WI38 (cell line): ENCODE data around the gene NES.

Experiments used
- H3K4me3 ChIP-seq: 2 replicates; pipeline ENCODE4 v1.5.1; 2011; ENCODE audit warnings: low read depth, mild to moderate bottlenecking, control low read depth, low read length
- TF ChIP-seq, protein P1 (sequence below): IDR thresholded peaks from 2 replicates; pipeline ENCODE4 v1.5.1; 2012; ENCODE audit warnings: low read depth, mild to moderate bottlenecking, control low read depth, low read length

NES gene

DNA sequence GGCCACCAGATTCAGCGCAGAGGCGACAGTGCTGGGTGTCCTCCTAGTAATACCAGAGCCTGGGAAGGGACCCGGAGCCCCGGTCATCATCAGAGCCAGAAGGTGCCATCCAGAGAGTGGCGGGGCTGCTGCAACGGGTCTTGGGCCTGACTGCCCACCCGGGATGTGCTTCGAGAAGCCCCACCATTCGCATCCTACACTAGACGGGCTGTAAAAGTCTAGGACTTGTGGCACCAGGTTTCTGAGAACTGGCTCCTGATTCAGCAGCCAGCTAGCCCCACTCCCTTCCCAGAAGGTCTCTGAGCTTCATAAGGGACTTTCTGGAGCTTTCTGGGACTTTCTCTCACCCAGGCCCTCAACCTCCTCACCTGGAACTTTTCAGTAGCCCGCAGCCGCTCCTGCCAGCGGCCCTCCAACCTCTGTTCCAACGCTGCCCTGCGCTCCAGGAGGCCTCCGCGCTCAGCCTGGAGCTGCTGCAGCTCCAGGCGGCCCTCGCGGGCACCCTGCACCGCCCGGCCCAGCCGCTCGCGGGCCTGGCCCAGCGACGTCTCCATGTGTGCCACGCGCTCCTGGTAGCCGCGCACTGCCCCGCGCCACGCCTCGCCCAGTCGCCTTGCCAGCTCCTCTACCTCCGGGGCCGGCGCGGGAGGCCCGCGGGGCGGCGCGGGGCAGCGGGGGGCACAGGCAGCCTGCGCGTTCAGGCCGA lies 940 bp downstream of the NES start:
- TF ChIP-seq, protein P1, sequence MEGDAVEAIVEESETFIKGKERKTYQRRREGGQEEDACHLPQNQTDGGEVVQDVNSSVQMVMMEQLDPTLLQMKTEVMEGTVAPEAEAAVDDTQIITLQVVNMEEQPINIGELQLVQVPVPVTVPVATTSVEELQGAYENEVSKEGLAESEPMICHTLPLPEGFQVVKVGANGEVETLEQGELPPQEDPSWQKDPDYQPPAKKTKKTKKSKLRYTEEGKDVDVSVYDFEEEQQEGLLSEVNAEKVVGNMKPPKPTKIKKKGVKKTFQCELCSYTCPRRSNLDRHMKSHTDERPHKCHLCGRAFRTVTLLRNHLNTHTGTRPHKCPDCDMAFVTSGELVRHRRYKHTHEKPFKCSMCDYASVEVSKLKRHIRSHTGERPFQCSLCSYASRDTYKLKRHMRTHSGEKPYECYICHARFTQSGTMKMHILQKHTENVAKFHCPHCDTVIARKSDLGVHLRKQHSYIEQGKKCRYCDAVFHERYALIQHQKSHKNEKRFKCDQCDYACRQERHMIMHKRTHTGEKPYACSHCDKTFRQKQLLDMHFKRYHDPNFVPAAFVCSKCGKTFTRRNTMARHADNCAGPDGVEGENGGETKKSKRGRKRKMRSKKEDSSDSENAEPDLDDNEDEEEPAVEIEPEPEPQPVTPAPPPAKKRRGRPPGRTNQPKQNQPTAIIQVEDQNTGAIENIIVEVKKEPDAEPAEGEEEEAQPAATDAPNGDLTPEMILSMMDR = no peak
- peak overlapping the region; percentile 65 for H3K4me3 ChIP-seq

DNA sequence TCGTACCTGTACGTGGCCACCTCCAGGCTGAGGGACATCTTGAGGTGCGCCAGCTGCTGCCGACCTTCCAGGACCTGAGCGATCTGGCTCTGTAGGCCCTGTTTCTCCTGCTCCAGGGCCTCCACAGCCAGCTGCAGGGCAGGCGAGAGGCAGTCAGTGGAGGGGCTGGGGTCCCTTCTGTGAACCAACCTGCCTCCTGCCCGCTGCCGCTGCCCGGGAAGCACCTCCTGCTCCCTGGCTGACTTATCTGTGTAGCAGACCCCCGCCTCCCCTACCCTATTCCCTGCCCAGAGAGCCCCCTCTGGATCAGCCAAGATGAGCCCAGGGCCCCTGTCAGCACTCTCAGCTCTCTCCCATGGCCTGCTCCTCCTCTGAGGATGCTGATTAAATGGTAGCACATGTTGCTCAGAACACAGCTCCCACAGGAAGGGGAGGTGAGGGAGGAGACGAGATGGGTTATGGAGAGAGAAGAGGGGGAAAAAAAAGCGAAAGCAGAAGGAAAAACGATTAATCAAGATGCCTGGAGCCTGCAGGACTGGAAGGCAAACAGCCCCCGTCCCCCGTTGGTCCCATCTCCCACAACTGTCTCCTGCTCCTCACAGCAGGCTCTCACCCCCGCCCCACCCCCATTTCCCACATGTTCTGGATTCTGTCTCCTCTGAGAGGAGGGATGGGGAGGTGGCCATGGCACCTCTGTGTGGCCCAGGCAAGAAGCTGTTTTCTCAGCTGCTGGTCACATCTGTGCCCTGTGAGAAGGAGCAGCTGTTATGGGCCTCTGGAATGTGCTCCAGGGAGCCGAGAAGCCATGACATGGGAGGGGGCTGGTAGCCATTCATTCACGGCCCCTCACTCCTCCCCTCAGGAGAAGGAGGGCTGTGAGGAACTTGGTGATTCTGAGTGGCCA lies 1.7 kb downstream of the NES start:
- H3K4me3 ChIP-seq = peak overlapping the region; percentile 65
- TF ChIP-seq, protein P1 = no peak

DNA sequence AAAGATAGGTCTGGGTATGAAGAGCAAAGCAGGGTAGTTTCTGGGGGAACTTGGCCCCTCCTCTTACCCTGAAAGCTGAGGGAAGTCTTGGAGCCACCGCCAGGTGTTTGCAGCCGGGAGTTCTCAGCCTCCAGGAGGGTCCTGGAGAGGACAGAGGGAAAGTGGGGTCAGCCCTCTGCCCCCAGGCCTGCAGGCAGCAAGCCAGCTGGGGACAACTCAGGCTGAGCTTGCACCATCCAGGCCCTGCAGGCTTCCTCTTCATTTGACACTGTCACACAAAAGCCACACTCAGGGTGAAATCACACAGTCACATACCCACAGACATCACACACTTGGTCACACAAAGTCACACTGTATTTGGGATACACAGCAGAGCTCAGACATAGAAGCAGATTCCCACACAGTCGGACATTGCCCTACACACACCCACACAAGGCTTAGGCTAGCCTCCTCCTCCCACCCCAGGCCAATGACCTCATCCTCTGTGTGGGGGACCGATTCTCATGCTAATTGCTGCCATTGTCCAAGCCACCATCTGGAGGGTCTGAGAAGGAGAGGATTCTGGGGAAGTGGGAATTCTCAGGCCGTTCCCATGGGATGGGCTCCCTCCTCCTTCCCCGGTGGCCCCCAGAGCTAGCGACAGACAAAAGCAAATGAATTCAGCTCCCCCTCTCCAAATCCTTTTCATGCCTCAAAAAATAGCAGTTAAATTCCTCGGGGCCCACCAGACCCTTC lies 3.7 kb downstream of the NES start:
- TF ChIP-seq, protein P1 = no peak
- H3K4me3 ChIP-seq = no peak overlapping the region

DNA sequence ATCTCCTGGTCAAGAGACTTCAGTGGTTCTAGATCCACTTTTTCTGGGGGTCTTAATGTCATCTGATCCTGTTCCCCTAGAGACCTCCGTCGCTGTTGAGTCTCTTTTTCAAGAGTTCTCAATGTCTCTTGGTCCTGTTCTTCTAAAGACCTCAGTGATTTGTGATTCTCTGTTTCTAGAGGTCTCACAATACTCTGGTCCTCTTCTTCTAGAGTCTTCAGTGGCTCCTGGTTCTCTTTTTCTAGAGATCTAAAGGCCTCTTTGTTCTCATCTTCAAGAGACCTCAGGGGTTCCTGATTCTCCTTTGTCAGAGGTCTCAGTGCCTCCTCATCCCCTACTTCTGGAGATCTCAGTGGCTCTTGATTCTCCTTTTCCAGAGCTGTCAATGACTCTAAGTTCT lies 5.4 kb downstream of the NES start:
- TF ChIP-seq, protein P1 = no peak
- H3K4me3 ChIP-seq = no peak overlapping the region

DNA sequence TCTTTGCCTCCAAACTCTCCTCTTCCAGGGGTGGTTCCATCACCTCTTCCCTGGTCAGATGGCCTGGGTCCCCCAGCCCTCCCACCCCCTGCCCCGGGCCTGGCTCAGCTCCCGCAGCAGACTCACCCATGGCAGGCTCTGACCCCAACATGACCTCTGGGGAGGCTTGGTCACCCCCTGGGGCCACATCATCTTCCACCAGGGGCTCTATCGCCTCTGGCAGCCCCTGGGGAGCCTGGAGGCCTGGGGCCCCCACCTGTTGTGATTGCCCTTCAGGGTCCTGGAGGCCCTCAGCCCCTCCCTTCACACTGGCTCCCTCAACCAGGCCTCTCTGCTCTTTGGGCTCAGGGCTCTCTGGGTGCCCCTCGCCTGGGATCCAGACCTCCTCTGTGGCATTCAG lies 6.4 kb downstream of the NES start:
- TF ChIP-seq, protein P1 = no peak
- H3K4me3 ChIP-seq = no peak overlapping the region

DNA sequence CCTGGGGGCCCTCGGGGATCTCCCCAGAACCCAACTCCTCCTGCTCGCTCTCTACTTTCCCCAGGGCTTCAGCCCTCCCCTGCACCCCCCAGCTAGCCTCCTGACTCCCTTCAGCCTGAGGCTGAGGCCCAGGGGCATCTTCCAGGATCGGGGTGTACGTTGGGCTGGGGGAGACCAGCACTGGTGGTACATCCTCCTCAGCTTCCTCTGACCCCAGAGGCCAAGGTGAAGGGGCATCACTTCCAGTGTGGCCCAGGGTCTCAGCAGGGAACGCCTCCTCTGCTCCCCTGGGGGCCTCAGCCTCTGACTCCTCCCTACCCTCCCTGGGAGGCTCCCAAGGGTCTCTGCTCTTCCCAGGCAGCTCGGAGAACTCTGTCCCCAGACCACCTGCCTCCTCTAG lies 6.8 kb downstream of the NES start:
- no peak overlapping the region for H3K4me3 ChIP-seq

More for the DNA sequence above, 6.8 kb downstream of the NES start:
- TF ChIP-seq, protein P1 = no peak
